B cell (primary cell): Measurements from ENCODE around the gene EFNA5. TPM values are rescaled to one million over a fixed set of nuclear protein-coding genes. Genes with fewer than 3 reads are reported as not detected.

ENCODE experiments used
- ATAC-seq: fragments of 200-7000 bp; cut with Tn5 transposase; one replicate; pipeline ENCODE4 v1.10.0; 2021; ENCODE audit warnings: low read depth, mild to moderate bottlenecking, moderate number of reproducible peaks, moderate library complexity
- CTCF ChIA-PET: fragments of 350-600 bp; sonication (Branson Sonifier 250); formaldehyde crosslinking; loops from one replicate; lab custom pipeline; 2021; ENCODE audit warnings: antibody characterized with exemption, inconsistent platforms; lab: Charles Lee
- POLR2A ChIA-PET: fragments of 350-600 bp; sonication (Branson Sonifier 250); formaldehyde crosslinking; loops from one replicate; lab custom pipeline; 2021; ENCODE audit warnings: antibody characterized with exemption; lab: Charles Lee
- DNase-seq: peaks from one replicate; pipeline ENCODE4 v3.0.0; 2013
- H2AFZ ChIP-seq: 2 replicates; pipeline ENCODE4 v1.6.1; 2012; ENCODE audit warnings: mild to moderate bottlenecking, low read depth, low read length; ENCODE audit not compliant: insufficient read depth, poor library complexity, severe bottlenecking
- H3K27ac ChIP-seq, 2 donors: 1 replicate in 1 of 2; 2 replicates in 1 of 2; pipeline ENCODE4 v1.5.1; 2012 to 2013; ENCODE audit warnings: low read length in 2 of 2, mild to moderate bottlenecking in 2 of 2, moderate library complexity in 1 of 2
- H3K27me3 ChIP-seq, 4 experiments: fragments of 200-600 bp in 1 of 4; sonication (generic) in 1 of 4; replicated peaks in 1 of 4; 1 replicate in 2 of 4; 2 replicates in 2 of 4; pipeline versions ENCODE4 v1.6.1 to v1.7.0; 2013 to 2016; ENCODE audit warnings: low read length in 3 of 4, mild to moderate bottlenecking in 2 of 4, mixed read lengths in 1 of 4, moderate library complexity in 1 of 4; ENCODE audit not compliant: insufficient read depth in 4 of 4, control insufficient read depth in 3 of 4; ENCODE audit errors: control extremely low read depth in 1 of 4
- H3K36me3 ChIP-seq, 2 experiments: replicated peaks in 1 of 2; 1 replicate in 1 of 2; 2 replicates in 1 of 2; pipeline versions ENCODE4 v1.6.1 to v1.7.1; 2013; ENCODE audit warnings: low read length in 1 of 2; ENCODE audit not compliant: insufficient read depth in 2 of 2, control insufficient read depth in 1 of 2; ENCODE audit errors: control extremely low read depth in 1 of 2, extremely low read depth in 1 of 2
- H3K4me1 ChIP-seq, 2 donors: fragments of 200-600 bp in 1 of 2; sonication (generic) in 1 of 2; 1 replicate in 1 of 2; 2 replicates in 1 of 2; pipeline versions ENCODE4 v1.5.1 to v1.6.1; 2013 to 2017; ENCODE audit warnings: low read length in 2 of 2; ENCODE audit not compliant: control insufficient read depth in 2 of 2, insufficient read depth in 2 of 2
- H3K4me2 ChIP-seq: replicated peaks from 2 replicates; pipeline ENCODE3; 2012; ENCODE audit warnings: mild to moderate bottlenecking, low read depth, low read length; ENCODE audit not compliant: poor library complexity, severe bottlenecking
- H3K4me3 ChIP-seq, 5 experiments: fragments of 200-600 bp in 1 of 5; sonication (generic) in 1 of 5; 1 replicate in 3 of 5; 2 replicates in 2 of 5; pipeline versions ENCODE4 v1.5.1 to v1.7.0; 2011 to 2016; ENCODE audit warnings: low read length in 4 of 5, mild to moderate bottlenecking in 4 of 5, low read depth in 2 of 5, control low read depth in 1 of 5, moderate library complexity in 1 of 5; ENCODE audit not compliant: insufficient read depth in 1 of 5; ENCODE audit errors: control extremely low read depth in 1 of 5, extremely low read depth in 1 of 5
- H3K79me2 ChIP-seq: fragments of 200-600 bp; sonication (generic); one replicate; pipeline ENCODE4 v1.6.0; 2016; ENCODE audit warnings: low read length; ENCODE audit not compliant: control insufficient read depth, insufficient read depth
- H3K9ac ChIP-seq: fragments of 200-600 bp; sonication (generic); 2 replicates; pipeline ENCODE4 v1.6.1; 2017; ENCODE audit warnings: mild to moderate bottlenecking, low read length, moderate library complexity
- H3K9me3 ChIP-seq, 3 donors: one replicate each; pipeline versions ENCODE4 v1.6.1 to v1.7.1; 2013; ENCODE audit warnings: low read length in 2 of 3; ENCODE audit not compliant: control insufficient read depth in 2 of 3, insufficient read depth in 1 of 3; ENCODE audit errors: control extremely low read depth in 1 of 3
- H4K20me1 ChIP-seq: 2 replicates; pipeline ENCODE4 v1.6.0; 2012; ENCODE audit warnings: mild to moderate bottlenecking, low read length; ENCODE audit not compliant: insufficient read depth, control insufficient read depth, poor library complexity, severe bottlenecking
- H3K27ac Mint-ChIP-seq: one replicate; pipeline ENCODE4 v1.8.0; 2021; ENCODE audit warnings: mixed read lengths
- H3K27me3 Mint-ChIP-seq: one replicate; pipeline ENCODE4 v1.8.0; 2021; ENCODE audit warnings: mixed read lengths
- H3K4me1 Mint-ChIP-seq: one replicate; pipeline ENCODE4 v1.8.0; 2021; ENCODE audit warnings: mixed read lengths
- H3K4me3 Mint-ChIP-seq: one replicate; pipeline ENCODE4 v1.8.0; 2021; ENCODE audit warnings: mixed read lengths
- H3K9me3 Mint-ChIP-seq: one replicate; pipeline ENCODE4 v1.8.0; 2022; ENCODE audit warnings: mixed read lengths; ENCODE audit not compliant: insufficient read depth
- EZH2 ChIP-seq: IDR thresholded peaks from 2 replicates; pipeline ENCODE4 v1.6.1; 2012; ENCODE audit warnings: borderline replicate concordance, low read depth, mild to moderate bottlenecking, moderate library complexity, low read length; ENCODE audit not compliant: insufficient read depth, poor library complexity, severe bottlenecking
- WGBS: methylation state at CpG from one replicate; pipeline ENCODE4 v1.1.5; 2013; ENCODE audit warnings: missing lambda C conversion rate; ENCODE audit not compliant: insufficient coverage; 5-methylcytosine and 5-hydroxymethylcytosine counted together
- intact Hi-C: fragments of 100-400 bp; cut with micrococcal nuclease; formaldehyde crosslinking; loops from one replicate; pipeline ENCODE4 v1.10.0; 2022
- polyA plus RNA-seq: library from polyadenylated mRNA; depleted of rRNA; stranded (reverse); fragments of >200 nt; gene quantifications from 2 replicates; pipeline ENCODE4 v1.2.3, GENCODE V29; 2012
- total RNA-seq, 2 donors: library from RNA; stranded (reverse); fragments of 120-200 nt in 1 of 2; gene quantifications; 1 replicate in 1 of 2; 2 replicates in 1 of 2; pipeline versions ENCODE4 v1.2.3 to v1.2.4, GENCODE V29; 2013 to 2022
- TF ChIP-seq, protein P1 (sequence below): fragments of 200-600 bp; IDR thresholded peaks from one replicate; pipeline ENCODE4 v1.8.0; 2022; ENCODE audit warnings: antibody characterized with exemption, mild to moderate bottlenecking

The EFNA5 gene
- total and polyA plus RNA-seq, 2 donors (not counting 1 experiment from before 2014, with no cell fraction given), result not detected

DNA sequence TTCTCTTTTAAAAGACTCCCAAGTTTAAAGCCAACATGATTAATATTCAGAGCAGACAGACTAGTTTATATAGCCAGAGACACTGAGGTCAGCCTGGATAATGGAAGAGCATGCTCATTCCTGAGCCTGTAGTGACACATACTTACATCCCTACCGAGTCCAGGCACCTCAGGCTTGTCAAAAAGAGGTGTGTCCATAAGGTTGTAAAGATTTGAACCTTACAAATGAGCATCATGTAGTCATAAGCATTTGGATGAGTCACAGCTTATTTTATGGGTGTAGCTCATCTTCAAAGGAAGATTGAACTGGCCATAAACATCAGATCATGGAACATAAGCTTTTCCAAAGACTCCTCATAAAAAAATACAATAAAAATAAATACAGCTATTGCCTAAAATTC is 333.5 kb downstream of the EFNA5 start:
- Mint-ChIP-seq H3K4me3 (no peak overlapping the region), H3K9me3 (no peaks in the 10 kb centered on the region), H3K27ac (no peak overlapping the region), H3K27me3 (no peaks in the 10 kb centered on the region), H3K4me1 (no peaks in the 10 kb centered on the region)
- CTCF ChIA-PET, result no interaction called here
- Histone ChIP-seq H3K36me3 (no peaks in the 10 kb centered on the region), H3K4me1 (no peaks in the 10 kb centered on the region), H3K9me3 (no peaks in the 10 kb centered on the region), H3K4me2 (no peak overlapping the region), H3K9ac (no peak overlapping the region), H3K27ac (no peak overlapping the region), H3K27me3 (no peaks in the 10 kb centered on the region), H3K4me3 (no peak overlapping the region), H2AFZ (no peak overlapping the region), H3K79me2 (no peaks in the 10 kb centered on the region), H4K20me1 (no peaks in the 10 kb centered on the region)
- no CpG with 5 or more reads among the region's 1 CpG for WGBS
- no peak for DNase-seq
- no peak for TF ChIP-seq EZH2
- TF ChIP-seq, protein P1, sequence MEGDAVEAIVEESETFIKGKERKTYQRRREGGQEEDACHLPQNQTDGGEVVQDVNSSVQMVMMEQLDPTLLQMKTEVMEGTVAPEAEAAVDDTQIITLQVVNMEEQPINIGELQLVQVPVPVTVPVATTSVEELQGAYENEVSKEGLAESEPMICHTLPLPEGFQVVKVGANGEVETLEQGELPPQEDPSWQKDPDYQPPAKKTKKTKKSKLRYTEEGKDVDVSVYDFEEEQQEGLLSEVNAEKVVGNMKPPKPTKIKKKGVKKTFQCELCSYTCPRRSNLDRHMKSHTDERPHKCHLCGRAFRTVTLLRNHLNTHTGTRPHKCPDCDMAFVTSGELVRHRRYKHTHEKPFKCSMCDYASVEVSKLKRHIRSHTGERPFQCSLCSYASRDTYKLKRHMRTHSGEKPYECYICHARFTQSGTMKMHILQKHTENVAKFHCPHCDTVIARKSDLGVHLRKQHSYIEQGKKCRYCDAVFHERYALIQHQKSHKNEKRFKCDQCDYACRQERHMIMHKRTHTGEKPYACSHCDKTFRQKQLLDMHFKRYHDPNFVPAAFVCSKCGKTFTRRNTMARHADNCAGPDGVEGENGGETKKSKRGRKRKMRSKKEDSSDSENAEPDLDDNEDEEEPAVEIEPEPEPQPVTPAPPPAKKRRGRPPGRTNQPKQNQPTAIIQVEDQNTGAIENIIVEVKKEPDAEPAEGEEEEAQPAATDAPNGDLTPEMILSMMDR, result no peak
- intact Hi-C loops, result no loop called here
- POLR2A ChIA-PET, result no interaction called here
- ATAC-seq, result no peak

DNA sequence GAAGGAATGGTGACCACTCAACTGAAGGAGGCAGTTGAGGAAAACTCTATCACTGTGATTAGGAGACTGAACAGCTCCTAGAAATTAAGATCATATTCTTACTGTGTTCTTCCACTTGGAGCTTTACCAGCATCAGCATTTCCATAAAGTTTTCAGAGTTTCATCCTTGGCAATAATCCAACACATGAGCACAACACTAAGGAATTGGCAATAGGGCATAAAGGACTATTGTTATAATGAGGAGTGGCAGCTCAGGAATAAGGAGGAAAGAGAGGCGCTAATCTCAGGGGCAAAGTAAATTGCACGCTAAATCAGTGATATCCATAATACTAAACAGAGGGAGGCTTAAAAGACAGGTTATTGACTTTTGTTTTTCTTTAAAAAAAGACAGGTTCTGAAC is 338.9 kb downstream of the EFNA5 start:
- Mint-ChIP-seq H3K4me1 (no peaks in the 10 kb centered on the region), H3K9me3 (no peaks in the 10 kb centered on the region), H3K27me3 (no peaks in the 10 kb centered on the region), H3K4me3 (no peak overlapping the region), H3K27ac (no peak overlapping the region)
- Histone ChIP-seq H3K4me2 (no peak overlapping the region), H3K9ac (no peak overlapping the region), H3K4me3 (no peak overlapping the region), H2AFZ (no peak overlapping the region), H3K27me3 (no peaks in the 10 kb centered on the region), H3K36me3 (no peaks in the 10 kb centered on the region), H3K4me1 (no peaks in the 10 kb centered on the region), H3K79me2 (no peaks in the 10 kb centered on the region), H3K9me3 (no peaks in the 10 kb centered on the region), H4K20me1 (no peaks in the 10 kb centered on the region), H3K27ac (no peak overlapping the region)
- ATAC-seq, result no peak
- DNase-seq, result no peak
- ChIA-PET CTCF (no interaction called here), POLR2A (no interaction called here)
- intact Hi-C loops, result no loop called here
- TF ChIP-seq, protein P1, result no peak
- no peak for TF ChIP-seq EZH2
- no CpG with 5 or more reads among the region's 2 CpGs for WGBS
